Left ventricle myocardium inferior (tissue), 1 donor: ENCODE results near the gene TIGD4. TPM values are rescaled to one million over a fixed set of nuclear protein-coding genes. Genes with fewer than 3 reads are reported as not detected.

Experiments used
- DNase-seq: peaks from one replicate; pipeline ENCODE4 v3.0.0-alpha.2; 2020
- H3K27ac ChIP-seq: fragments of 200-600 bp; replicated peaks from 2 replicates; pipeline ENCODE4 v1.8.0; 2021
- H3K27me3 ChIP-seq: fragments of 200-600 bp; 2 replicates; pipeline ENCODE4 v1.8.0; 2021; ENCODE audit warnings: low read depth
- H3K36me3 ChIP-seq: fragments of 200-600 bp; 2 replicates; pipeline ENCODE4 v1.8.0; 2021
- H3K4me1 ChIP-seq: fragments of 200-600 bp; 2 replicates; pipeline ENCODE4 v1.8.0; 2021
- H3K4me3 ChIP-seq: fragments of 200-600 bp; 2 replicates; pipeline ENCODE4 v1.8.0; 2021; ENCODE audit warnings: mild to moderate bottlenecking, moderate library complexity
- H3K9me3 ChIP-seq: fragments of 200-600 bp; replicated peaks from 2 replicates; pipeline ENCODE4 v1.8.0; 2021
- CTCF ChIP-seq: fragments of 200-600 bp; IDR thresholded peaks from 2 replicates; pipeline ENCODE4 v1.8.0; 2021; ENCODE audit warnings: antibody characterized with exemption, mild to moderate bottlenecking, borderline replicate concordance
- intact Hi-C: fragments of 100-400 bp; cut with micrococcal nuclease; formaldehyde crosslinking; loops from one replicate; pipeline ENCODE4 v1.11.0; 2022
- total RNA-seq: library from RNA; stranded (reverse); fragmentation: NEBNext Ultra II Directional; extraction: Animal tissue kit (Norgen Biotek cat#: 25700); gene quantifications from one replicate; pipeline ENCODE4 v1.2.1, GENCODE V29; 2021
- donor health status: DM: no; HTN: yes; CAD: no; lungs with severe emphysema.

TIGD4 gene
- total RNA-seq, 1 donor from 2014 or later = 0.22 TPM

GRCh38 chr4:152724494-152724893, 55.0 kb downstream of the TIGD4 start:
- no peaks in the 10 kb centered on the region for H3K4me1 ChIP-seq
- no peak for DNase-seq
- H3K9me3 ChIP-seq = no peaks in the 10 kb centered on the region
- intact Hi-C loops = no loop called here
- no peaks in the 10 kb centered on the region for H3K36me3 ChIP-seq
- no peak overlapping the region for H3K4me3 ChIP-seq
- H3K27me3 ChIP-seq = no peaks in the 10 kb centered on the region
- no peak overlapping the region for H3K27ac ChIP-seq
- no peak for TF ChIP-seq CTCF

GRCh38 chr4:152723236-152723635, 56.3 kb downstream of the TIGD4 start:
- Histone ChIP-seq H3K9me3 (no peaks in the 10 kb centered on the region), H3K4me3 (no peak overlapping the region), H3K27ac (no peak overlapping the region), H3K36me3 (no peaks in the 10 kb centered on the region), H3K27me3 (no peaks in the 10 kb centered on the region), H3K4me1 (no peaks in the 10 kb centered on the region)
- intact Hi-C loops = no loop called here
- no peak for DNase-seq
- TF ChIP-seq CTCF = no peak

- no peak overlapping the region for H3K27ac ChIP-seq
- no peak for DNase-seq
- TF ChIP-seq CTCF = no peak
- H3K4me1 ChIP-seq = peaks cover under 1% of the 10 kb centered on the region
- peak overlapping the region; percentile 11 for H3K4me3 ChIP-seq
- H3K36me3 ChIP-seq = no peaks in the 10 kb centered on the region
- H3K27me3 ChIP-seq = no peaks in the 10 kb centered on the region
- H3K9me3 ChIP-seq = peaks cover 5% of the 10 kb centered on the region
- intact Hi-C loops = no loop called here
Observed at GRCh38 chr4:152719801-152720556, 59.6 kb downstream of the TIGD4 start.

Other genes starting within 250 kb of the TIGD4 start
- 56.7 TPM for gene FBXW7, start 243.6 kb downstream of the TIGD4 start, total RNA-seq
- gene TMEM154, start 99.7 kb downstream of the TIGD4 start, total RNA-seq = 1.4 TPM
- gene ARFIP1, start 224 bp upstream of the TIGD4 start, total RNA-seq = 13.2 TPM
- 0.38 TPM for gene FHDC1, start 156.6 kb upstream of the TIGD4 start, total RNA-seq